Gastrocnemius medialis (tissue), 4 donors: ENCODE measurements around the gene NCK2.

Source experiments
- POLR2A ChIP-seq, 2 donors: fragments of 450-650 bp; IDR thresholded peaks; one replicate each; pipeline ENCODE4 v1.6.1; 2017; ENCODE audit warnings: antibody characterized with exemption in 2 of 2, mild to moderate bottlenecking in 2 of 2, moderate library complexity in 2 of 2
- TF ChIP-seq, protein P1 (sequence below), 5 experiments: fragments of 450-650 bp in 3 of 5; fragments of 200-600 bp in 2 of 5; sonication (generic) in 2 of 5; IDR thresholded peaks in 4 of 5; conservative IDR thresholded peaks in 1 of 5; 1 replicate in 4 of 5; 2 replicates in 1 of 5; pipeline ENCODE4 v1.5.1; 2016 to 2019; ENCODE audit warnings: antibody characterized with exemption in 5 of 5, mild to moderate bottlenecking in 3 of 5, moderate library complexity in 3 of 5

DNA sequence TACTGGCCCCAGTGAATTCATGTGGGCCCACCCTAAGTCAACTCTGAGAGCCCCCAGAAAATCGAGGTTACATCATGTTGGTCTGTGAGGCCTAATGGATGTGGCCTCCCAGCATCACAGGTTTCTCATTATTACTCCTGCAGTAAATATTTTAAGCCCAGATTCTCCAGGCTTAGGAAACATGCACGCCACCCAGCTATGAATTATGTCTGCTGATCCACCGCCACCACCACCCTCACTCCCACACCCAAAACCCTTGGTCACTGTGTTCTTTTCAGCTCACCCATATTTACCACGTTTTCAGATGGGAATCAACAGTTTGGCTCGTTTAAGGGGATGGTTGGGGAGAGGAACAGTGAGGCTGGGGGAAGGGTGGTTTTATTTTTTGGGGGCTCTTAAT, 128.6 kb downstream of the NCK2 start:
- TF ChIP-seq, protein P1, sequence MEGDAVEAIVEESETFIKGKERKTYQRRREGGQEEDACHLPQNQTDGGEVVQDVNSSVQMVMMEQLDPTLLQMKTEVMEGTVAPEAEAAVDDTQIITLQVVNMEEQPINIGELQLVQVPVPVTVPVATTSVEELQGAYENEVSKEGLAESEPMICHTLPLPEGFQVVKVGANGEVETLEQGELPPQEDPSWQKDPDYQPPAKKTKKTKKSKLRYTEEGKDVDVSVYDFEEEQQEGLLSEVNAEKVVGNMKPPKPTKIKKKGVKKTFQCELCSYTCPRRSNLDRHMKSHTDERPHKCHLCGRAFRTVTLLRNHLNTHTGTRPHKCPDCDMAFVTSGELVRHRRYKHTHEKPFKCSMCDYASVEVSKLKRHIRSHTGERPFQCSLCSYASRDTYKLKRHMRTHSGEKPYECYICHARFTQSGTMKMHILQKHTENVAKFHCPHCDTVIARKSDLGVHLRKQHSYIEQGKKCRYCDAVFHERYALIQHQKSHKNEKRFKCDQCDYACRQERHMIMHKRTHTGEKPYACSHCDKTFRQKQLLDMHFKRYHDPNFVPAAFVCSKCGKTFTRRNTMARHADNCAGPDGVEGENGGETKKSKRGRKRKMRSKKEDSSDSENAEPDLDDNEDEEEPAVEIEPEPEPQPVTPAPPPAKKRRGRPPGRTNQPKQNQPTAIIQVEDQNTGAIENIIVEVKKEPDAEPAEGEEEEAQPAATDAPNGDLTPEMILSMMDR (IDR thresholded peaks at IDR 0.05 in 4 of 5, conservative IDR thresholded peaks at IDR 0.05 in 1 of 5): no peak
- no peak for TF ChIP-seq POLR2A (IDR thresholded peaks at IDR 0.05)
